Mucosa of rectum (tissue), 2 donors: ENCODE data around the gene NTSR1.
A peak's percentile ranks its signal among the peaks of the same experiment; 100 is the strongest.

ENCODE experiments used
- H3K27ac ChIP-seq, 2 donors: one replicate each; pipeline ENCODE4 v1.7.0; 2013; ENCODE audit warnings: inconsistent platforms in 2 of 2, low read depth in 2 of 2, low read length in 2 of 2
- H3K27me3 ChIP-seq, 2 donors: one replicate each; pipeline ENCODE4 v1.7.0; 2013; ENCODE audit warnings: low read length in 2 of 2; ENCODE audit not compliant: control insufficient read depth in 2 of 2, insufficient read depth in 2 of 2
- H3K36me3 ChIP-seq, 2 donors: one replicate each; pipeline ENCODE4 v1.7.0; 2013; ENCODE audit warnings: low read length in 2 of 2; ENCODE audit not compliant: control insufficient read depth in 2 of 2, insufficient read depth in 2 of 2
- H3K4me1 ChIP-seq, 2 donors: one replicate each; pipeline ENCODE4 v1.7.0; 2013; ENCODE audit warnings: low read length in 2 of 2, mild to moderate bottlenecking in 1 of 2; ENCODE audit not compliant: control insufficient read depth in 2 of 2, insufficient read depth in 2 of 2
- H3K4me3 ChIP-seq, 2 donors: one replicate each; pipeline ENCODE4 v1.7.0; 2013; ENCODE audit warnings: low read length in 2 of 2
- H3K9ac ChIP-seq, 2 donors: one replicate each; pipeline ENCODE4 v1.7.0; 2013; ENCODE audit warnings: low read length in 2 of 2, low read depth in 1 of 2, mild to moderate bottlenecking in 1 of 2
- H3K9me3 ChIP-seq, 2 donors: one replicate each; pipeline ENCODE4 v1.7.0; 2013; ENCODE audit warnings: low read length in 2 of 2; ENCODE audit not compliant: control insufficient read depth in 2 of 2
- donor health status: healthy.
- donor health status: Normal muscosa, but diverticular disease.

The NTSR1 gene

GRCh38 chr20:62776035-62776691 is 67.5 kb downstream of the NTSR1 start:
- H3K9ac ChIP-seq, result no peak overlapping the region
- H3K4me3 ChIP-seq, result peak overlapping the region in 1 of 2 donors; percentile 28
- H3K36me3 ChIP-seq, result no peaks in the 10 kb centered on the region
- no peaks in the 10 kb centered on the region for H3K9me3 ChIP-seq
- no peaks in the 10 kb centered on the region for H3K4me1 ChIP-seq
- H3K27me3 ChIP-seq, result no peaks in the 10 kb centered on the region
- peak overlapping the region; percentile 32 to 67 for H3K27ac ChIP-seq

- no peak overlapping the region for H3K9ac ChIP-seq
- no peaks in the 10 kb centered on the region for H3K27me3 ChIP-seq
- H3K36me3 ChIP-seq, result no peaks in the 10 kb centered on the region
- H3K27ac ChIP-seq, result peak overlapping the region; percentile 32 to 67
- peak overlapping the region in 1 of 2 donors; percentile 28 for H3K4me3 ChIP-seq
- H3K4me1 ChIP-seq, result no peaks in the 10 kb centered on the region
- H3K9me3 ChIP-seq, result no peaks in the 10 kb centered on the region
Measured at GRCh38 chr20:62776692-62777527, 68.3 kb downstream of the NTSR1 start.

- H3K9me3 ChIP-seq, result no peaks in the 10 kb centered on the region
- no peak overlapping the region for H3K27ac ChIP-seq
- H3K4me1 ChIP-seq, result no peaks in the 10 kb centered on the region
- H3K4me3 ChIP-seq, result no peak overlapping the region
- no peak overlapping the region for H3K9ac ChIP-seq
- H3K27me3 ChIP-seq, result no peaks in the 10 kb centered on the region
- no peaks in the 10 kb centered on the region for H3K36me3 ChIP-seq
Measured at GRCh38 chr20:62777528-62777830, 68.8 kb downstream of the NTSR1 start.

GRCh38 chr20:62778058-62778457 is 69.4 kb downstream of the NTSR1 start:
- Histone ChIP-seq H3K27ac (no peak overlapping the region), H3K9me3 (no peaks in the 10 kb centered on the region), H3K9ac (no peak overlapping the region), H3K4me1 (no peaks in the 10 kb centered on the region), H3K4me3 (no peak overlapping the region), H3K27me3 (no peaks in the 10 kb centered on the region), H3K36me3 (no peaks in the 10 kb centered on the region)

GRCh38 chr20:62778601-62779416 is 70.2 kb downstream of the NTSR1 start:
- Histone ChIP-seq H3K9ac (no peak overlapping the region), H3K27me3 (no peaks in the 10 kb centered on the region), H3K9me3 (no peaks in the 10 kb centered on the region), H3K36me3 (no peaks in the 10 kb centered on the region), H3K27ac (no peak overlapping the region), H3K4me3 (no peak overlapping the region), H3K4me1 (no peaks in the 10 kb centered on the region)

- H3K27ac ChIP-seq, result no peak overlapping the region
- no peaks in the 10 kb centered on the region for H3K9me3 ChIP-seq
- H3K4me3 ChIP-seq, result no peak overlapping the region
- no peaks in the 10 kb centered on the region for H3K27me3 ChIP-seq
- H3K4me1 ChIP-seq, result no peaks in the 10 kb centered on the region
- H3K36me3 ChIP-seq, result no peaks in the 10 kb centered on the region
- no peak overlapping the region for H3K9ac ChIP-seq
Measured at GRCh38 chr20:62779417-62779685, 70.7 kb downstream of the NTSR1 start.

GRCh38 chr20:62780204-62780603 is 71.6 kb downstream of the NTSR1 start:
- H3K9me3 ChIP-seq, result no peaks in the 10 kb centered on the region
- no peaks in the 10 kb centered on the region for H3K36me3 ChIP-seq
- H3K27me3 ChIP-seq, result no peaks in the 10 kb centered on the region
- H3K9ac ChIP-seq, result no peak overlapping the region
- H3K27ac ChIP-seq, result no peak overlapping the region
- no peaks in the 10 kb centered on the region for H3K4me1 ChIP-seq
- H3K4me3 ChIP-seq, result no peak overlapping the region

- H3K9me3 ChIP-seq, result no peaks in the 10 kb centered on the region
- H3K9ac ChIP-seq, result no peak overlapping the region
- H3K27ac ChIP-seq, result no peak overlapping the region
- H3K4me1 ChIP-seq, result no peaks in the 10 kb centered on the region
- no peak overlapping the region for H3K4me3 ChIP-seq
- H3K36me3 ChIP-seq, result no peaks in the 10 kb centered on the region
- no peaks in the 10 kb centered on the region for H3K27me3 ChIP-seq
Measured at GRCh38 chr20:62780696-62781095, 72.1 kb downstream of the NTSR1 start.

GRCh38 chr20:62782149-62782892 is 73.7 kb downstream of the NTSR1 start:
- no peak overlapping the region for H3K4me3 ChIP-seq
- H3K27ac ChIP-seq, result no peak overlapping the region
- no peak overlapping the region for H3K9ac ChIP-seq
- no peaks in the 10 kb centered on the region for H3K36me3 ChIP-seq
- H3K27me3 ChIP-seq, result no peaks in the 10 kb centered on the region
- no peaks in the 10 kb centered on the region for H3K4me1 ChIP-seq
- H3K9me3 ChIP-seq, result no peaks in the 10 kb centered on the region

GRCh38 chr20:62782893-62783278 is 74.2 kb downstream of the NTSR1 start:
- Histone ChIP-seq H3K9me3 (no peaks in the 10 kb centered on the region), H3K9ac (no peak overlapping the region), H3K36me3 (no peaks in the 10 kb centered on the region), H3K27ac (no peak overlapping the region), H3K4me1 (no peaks in the 10 kb centered on the region), H3K4me3 (no peak overlapping the region), H3K27me3 (no peaks in the 10 kb centered on the region)
